NCI-H1092 treated with DMSO at 0.1 percent for 48 hours (cell line): Measurements from ENCODE around the gene EPHX1.

Experiments used
- DNase-seq: peaks from one replicate; lab custom pipeline; 2025; lab: John Stamatoyannopoulos, UW

EPHX1 gene

DNA sequence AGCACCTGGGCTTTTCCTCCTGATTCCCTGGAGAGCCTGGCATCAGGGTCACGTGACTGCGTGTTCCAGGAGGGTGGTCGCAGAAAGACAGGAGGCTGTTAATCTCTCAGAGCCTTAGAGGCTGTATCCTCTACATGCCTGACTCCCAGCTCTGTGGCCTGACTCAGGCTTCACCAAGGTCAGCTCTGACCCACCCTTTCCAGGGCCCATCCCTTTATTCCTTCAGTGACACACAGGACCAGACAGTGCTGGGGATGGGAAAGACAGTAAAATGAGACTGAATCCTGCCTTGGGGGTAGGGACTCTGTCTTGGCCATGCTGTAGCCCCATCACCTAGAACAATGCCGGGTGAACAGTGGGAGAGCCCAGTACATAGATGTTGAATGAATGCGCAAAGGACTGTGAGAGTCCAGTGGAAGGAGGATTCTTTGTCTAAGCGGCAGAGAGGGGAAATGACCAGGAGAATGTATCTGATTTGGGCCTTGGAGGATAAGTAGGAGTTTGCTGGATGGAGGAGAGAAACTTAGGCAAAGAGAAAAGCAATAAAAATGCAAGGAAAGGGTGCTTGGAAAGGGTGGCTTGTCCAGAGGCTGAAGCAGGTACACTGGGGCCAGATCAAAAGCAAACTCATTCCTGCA is 33.0 kb downstream of the EPHX1 start:
- DNase-seq, result no peak

DNA sequence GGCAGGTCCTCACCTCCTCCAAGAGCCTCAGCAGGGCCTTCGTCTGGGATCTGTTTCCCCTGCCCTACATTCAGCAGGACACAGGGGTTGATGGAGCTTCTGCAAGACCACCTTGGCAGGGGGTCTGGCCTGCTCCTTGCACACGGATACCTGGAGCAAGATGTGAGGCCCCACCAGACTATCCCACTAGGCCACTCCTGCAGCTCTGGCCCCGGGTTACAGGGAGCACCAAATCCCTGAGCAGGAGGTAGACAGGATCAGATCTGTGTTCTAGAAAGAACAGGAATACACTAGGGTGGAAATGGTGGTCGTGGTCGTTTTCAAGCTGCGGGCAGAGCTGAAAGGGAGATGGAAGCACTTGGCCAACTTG is 33.5 kb downstream of the EPHX1 start:
- no peak for DNase-seq

DNA sequence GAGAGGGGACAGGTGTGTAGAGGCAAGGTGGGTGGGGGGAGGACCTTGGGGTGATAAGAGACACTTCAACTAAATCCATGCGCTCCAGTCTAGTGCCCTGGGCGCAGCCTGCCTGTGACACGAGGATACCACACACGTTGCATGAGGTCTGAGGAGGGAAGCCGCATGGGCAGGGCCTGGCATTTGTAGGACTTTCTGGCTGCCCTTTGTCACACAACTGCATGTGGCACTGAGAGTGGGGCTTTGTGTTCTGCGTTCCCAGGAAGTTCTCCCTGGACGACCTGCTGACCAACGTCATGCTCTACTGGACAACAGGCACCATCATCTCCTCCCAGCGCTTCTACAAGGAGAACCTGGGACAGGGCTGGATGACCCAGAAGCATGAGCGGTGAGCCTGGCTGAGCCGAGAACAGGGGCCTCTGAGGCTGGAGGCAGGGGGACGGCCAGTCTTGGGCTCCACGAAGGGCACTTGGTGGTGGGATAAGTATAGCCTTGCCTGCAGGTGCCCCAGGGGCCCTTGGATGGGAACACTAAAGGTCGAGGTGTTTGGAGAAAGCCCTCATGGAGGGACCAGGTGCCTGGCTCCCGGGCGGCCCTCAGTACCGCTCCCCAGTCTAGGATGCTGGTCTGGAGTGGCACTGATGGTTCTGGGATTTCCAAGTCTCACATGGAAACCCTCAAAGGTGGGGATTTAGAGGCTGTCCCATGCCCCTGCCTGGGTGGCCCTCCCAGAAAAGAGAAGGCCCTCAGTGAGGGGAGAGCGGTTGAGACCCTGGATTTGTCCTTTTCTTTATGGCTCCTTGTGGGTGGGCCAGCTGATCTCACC is 34.5 kb downstream of the EPHX1 start:
- no peak for DNase-seq

DNA sequence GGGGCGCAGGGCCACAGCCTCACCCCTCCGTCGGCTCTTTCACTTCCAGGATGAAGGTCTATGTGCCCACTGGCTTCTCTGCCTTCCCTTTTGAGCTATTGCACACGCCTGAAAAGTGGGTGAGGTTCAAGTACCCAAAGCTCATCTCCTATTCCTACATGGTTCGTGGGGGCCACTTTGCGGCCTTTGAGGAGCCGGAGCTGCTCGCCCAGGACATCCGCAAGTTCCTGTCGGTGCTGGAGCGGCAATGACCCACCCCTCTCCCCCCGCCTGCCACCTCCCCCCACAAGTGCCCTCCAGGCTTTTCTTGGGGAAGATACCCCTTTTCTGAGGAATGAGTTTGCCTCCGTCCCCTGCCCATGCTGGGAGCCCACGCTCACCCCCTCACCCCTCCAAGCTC is 35.2 kb downstream of the EPHX1 start:
- no peak for DNase-seq

DNA sequence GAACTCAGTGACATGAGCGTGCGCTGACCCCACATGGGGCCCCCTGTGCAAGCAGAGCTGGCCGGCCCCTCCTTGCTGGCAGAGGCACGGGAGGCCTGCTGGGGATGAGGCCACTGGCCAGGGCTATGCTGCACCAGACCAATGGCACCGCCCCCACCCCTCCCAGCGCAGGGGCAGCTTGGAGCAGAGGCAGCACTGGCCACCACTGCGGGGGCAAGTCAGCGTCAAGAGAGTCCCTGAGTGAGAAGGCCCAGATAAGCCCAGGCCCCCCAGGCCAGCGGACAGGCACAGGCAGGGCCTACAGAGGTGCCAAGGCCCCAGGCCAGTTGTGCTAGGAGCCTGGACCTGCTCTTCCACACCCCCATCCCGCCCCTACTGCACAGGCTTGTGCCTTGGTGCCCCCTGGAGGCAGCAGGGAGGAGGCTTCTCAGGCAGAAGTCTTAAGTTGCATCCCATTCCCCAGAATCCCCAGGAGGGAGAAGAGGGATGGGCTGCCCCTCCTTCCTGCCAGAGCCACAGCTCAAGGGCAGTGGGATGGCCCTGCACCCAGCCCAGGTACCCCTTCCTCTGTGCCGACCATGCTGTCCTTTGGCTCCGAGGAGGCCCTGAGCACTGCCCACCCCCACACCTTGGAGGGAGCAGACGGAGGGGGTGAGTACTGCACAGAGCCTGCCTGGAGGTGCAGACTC is 35.8 kb downstream of the EPHX1 start:
- peak; percentile 45 for DNase-seq

DNA sequence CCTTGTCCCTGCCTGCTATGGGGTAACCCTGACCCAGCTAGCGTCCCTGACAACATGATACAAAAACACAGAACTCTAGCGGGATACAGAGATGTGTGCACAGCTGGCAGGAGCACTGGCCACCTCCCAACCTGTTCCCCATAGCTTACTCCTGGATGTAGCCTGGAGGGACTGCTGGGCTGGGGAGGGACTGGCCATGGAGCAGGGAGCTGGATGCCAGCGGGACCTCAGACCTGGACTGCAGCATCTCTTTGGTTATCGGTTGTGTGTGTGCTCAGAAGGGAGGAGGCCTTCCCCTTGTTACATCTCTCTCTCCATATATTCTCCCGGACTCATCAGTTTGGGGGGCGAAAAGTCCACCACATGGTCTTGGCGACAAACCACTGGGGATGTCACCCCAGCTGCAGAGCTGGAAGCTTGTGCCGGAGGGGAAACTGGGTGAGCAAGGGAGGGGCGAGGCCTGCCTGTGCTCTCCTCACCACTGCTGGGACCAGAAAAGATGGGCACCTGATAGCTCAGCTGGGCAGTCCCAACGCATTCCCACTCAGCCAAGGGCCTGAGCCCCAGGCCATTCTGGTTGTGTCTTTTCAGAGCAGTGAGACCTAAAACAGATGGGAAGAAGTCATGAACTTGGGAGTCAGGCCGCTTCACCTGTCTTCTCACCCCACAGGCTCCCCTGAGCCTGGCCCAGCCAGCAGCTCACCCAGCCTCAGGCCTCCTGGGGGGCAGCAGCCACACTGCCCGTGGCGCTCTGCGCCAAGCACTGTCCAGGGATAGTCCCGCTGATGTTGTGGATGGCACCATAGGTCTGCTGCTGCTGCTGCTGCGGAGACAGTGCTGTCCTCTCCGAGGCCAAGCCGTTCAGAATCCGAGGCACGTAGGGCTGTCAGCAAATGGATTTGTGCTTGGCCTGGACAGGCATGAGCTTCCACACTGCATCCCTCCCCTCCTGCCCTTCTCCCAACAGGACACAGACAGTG is 36.7 kb downstream of the EPHX1 start:
- DNase-seq, result no peak

DNA sequence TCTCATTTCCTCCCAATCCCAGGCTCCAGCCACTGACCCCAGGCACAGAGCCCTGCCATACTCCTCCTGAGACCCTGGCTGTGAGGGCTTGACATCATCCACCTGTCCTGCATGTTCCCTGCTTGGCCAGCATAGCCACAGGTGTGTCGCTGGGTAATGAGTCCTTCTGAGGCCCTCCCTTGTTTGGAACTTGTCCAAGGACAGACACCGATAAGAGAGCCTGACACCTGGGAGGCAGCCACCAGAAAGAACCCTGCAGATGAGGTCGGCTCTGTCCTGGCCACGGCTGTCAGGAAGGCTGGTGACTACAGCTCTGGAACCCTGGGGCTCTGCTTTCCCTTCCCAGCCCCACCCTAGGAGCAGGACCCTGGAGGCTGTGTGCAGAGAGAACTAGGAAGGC is 37.7 kb downstream of the EPHX1 start:
- peak; percentile 43 for DNase-seq

DNA sequence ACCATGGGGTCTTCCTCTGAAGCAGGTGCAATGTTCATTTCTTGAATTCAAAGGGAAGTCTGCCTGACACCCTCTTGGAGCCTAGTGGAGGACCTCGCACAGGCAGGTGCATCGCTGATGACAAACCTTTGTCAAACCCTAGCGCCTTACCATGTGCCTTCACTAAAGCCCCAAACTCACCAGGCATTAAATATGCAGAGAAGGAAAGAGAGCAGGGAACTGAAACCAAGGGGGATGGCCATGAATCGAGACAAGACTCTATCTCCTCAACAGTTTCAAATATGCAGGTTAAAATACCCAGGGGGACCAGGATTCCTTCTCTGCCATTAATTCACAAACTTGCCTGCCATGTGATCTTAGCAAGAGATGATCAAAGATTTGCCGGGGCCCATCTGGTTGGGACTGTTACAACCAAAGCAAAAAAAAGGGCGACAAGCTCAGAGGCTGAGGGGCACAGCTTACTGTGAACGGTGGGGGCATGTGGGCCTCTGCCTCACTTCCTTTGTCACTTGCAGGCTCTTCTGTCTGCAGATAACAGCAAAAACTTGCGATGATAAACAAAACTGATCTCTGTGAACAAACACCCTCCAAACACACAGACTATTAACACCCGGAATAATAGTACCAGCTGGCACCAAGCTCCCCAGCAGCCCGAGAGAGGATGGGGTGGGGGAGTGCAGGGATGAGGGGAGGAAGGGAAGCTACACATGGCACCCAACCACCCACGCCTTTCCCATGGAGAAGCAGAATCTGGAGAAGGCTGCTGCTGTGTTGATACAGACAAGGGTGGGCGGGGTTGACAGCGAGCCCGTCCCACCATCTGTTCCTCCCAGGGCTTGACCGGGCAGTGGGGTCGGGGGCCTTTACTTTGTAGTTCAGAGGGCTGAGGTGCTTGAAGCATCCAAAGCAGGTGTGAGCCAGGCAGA is 38.4 kb downstream of the EPHX1 start:
- no peak for DNase-seq

DNA sequence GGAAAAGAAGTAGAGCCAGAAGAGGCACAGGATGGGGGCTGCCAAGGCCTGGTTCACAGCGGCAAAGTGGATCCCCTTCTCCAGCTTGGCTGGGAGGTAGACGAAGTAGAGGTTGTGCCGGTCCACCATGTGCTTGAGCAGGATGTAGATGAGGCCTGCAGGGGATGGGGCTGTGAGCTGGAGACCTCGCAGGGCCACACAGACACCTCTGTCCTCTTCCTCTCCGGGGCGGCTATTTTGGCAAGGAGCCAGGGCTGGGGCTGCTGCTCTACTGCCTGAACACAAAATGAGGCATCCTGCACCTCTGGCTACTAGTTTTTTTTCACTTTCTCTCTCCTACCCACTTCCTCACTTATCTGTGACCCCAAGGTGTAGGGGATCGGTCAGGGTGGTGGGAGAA is 40.0 kb downstream of the EPHX1 start:
- DNase-seq, result no peak

DNA sequence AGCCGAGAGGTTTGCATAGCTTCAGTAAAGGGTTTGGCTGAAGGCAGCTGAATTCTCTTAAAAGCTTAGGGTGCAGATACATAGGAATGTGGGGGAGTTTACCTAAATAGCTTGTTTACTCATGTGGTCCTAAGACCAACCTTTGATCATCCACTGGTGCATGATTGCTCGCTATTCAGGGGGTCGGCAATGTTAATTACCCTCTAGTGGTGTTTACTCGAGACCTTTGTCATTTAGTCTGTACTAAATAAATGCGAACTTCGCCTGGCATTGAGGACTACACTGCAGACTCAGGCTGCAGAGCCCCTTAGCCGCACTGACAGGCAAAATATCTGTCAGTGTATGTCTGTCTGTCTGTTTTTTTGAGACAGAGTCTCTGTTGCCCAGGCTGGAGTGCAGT is 40.4 kb downstream of the EPHX1 start:
- DNase-seq, result no peak

DNA sequence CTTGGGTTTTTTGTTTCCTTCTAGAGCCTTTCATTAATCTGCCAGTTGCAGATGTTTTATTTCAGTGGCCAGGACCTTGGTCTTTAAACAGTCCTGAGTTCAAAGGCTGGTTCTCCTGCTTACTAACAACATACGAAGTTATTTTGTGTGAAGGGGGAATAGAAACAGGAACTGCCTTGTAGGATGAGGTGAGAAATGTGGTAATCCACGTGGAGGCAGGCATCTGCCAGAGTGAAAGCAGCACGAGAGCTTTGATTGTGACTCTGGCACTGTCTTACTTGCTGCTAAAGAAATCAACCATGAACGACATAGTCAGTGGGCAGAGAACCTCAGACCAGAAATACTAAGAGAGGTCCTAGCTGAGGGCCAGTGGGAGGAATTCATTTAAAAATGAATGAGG is 41.9 kb downstream of the EPHX1 start:
- DNase-seq, result no peak

DNA sequence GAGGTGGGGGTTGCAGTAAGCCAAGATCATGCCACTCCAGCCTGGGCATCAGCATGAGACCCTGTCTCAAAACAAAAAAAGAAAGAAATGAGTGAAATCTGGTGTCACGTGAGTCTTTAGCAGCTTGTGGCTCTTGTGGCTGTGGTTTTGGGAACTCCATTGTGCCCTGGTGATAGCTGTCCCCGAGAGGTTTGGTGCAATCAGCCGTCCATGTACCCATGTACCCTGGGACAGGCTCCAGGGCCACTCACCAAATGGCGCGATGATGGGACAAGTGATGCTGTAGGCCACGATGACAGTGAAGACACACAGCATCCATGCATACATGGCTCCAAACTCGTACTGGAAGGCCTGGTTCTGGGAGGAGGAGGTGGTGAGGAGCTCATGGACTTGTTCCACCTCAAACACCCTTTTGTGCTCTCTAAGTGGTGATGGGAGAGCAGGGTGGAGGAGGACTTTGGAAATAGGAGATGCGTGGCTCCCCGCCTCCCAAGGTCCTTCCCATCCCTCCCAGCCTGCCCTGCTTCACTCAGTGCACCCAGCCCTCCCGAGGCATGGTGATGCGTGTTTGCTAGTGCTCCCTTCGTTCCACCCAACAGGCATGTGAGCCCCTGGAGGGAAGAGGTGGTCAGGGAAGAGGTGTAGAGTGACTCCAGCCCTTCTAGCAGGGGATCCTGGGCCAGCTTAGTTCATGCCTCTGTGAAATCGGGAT is 42.6 kb downstream of the EPHX1 start:
- no peak for DNase-seq

DNA sequence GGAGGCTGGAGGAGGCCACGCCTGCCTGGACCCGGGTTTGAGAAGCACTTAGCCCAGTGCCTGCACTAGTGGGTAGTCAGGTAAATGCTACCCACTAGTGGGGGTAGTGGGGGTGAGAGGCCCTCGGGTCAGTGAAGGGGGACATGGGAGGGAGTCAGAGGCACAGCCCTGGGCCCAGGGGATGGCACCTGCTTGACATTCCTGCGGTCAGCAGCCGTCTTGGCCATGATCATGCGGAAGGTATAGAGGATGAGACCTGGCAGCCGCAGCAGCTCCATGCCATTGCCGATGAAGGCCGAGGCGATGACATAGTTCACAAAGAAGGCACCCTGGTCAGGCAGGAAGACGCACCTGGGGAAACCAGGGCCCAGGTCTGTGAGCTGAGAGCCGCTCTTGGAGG is 43.5 kb downstream of the EPHX1 start:
- DNase-seq, result no peak

DNA sequence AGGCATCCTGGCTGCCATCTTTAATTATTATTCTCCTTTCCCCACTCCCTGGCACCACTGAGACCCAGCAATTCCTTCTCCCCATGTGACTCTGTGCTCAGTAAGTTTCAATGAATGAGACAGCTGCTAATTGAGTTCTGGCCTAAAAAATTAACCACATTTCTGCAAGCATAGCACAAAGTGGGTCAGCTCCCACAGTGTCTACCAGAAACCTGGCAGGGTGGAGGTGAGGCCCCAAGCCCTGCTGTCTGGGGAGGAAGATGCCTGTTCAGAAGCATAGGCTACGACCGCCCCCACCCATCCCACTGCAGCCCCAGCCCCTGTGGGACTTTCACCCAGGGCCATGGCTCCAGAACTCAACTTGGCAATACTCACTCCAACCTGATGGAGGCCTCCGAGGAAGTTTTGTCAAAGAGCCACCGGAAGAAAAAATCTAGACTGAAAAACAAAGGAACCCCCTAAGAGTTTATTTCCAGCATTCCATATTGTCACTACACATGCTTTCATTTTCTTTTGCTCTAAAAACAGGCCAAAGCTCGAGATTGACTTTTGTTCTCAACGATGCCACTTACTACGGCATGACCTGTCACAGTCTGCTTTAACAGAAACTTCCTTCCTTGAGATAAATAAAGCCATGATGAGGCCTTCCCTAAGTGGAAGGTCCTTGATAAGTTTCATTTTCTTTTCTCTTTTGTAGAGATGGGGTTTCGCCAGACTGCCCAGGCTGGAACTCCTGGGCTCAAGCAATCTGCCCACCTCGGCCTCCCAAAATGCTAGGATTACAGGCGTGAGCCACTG is 45.8 kb downstream of the EPHX1 start:
- DNase-seq, result no peak

DNA sequence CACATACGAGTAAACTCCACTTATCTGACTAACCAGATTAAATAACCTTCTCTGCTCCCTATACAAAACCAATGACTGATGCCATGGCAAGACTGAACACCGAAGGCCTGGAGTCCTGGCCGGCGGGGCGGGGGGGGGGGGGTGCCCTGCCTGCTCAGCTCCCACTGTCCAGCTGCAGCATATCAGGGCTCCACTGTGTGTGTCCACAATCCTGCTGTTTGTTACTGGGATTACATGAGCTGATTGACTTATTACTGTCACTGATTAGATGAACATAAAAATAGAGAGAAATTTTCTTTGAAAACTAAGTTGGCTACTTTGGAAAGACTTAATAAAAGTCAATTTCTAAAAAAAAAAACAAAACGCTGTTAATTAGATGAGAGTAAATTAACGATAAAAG is 47.3 kb downstream of the EPHX1 start:
- no peak for DNase-seq

DNA sequence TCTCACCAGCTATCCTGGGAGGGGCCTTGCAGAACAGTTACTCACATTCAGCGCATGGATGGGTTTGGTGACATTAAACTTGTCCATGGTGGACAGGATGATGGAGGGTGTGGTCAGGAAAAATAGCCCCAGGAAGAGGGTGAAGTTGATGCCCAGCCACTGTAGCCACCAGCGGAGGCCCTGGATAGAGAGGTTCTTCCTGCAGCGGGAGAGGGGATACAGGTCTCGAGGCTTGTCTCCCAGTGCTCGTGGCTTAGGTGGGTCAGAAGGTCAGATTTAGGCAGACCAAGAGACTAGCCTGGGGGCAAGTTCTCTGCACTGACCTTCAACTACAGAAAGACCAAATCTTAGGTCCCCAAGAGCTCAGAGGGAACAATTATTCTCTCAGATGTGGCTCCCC is 49.2 kb downstream of the EPHX1 start:
- DNase-seq, result no peak

DNA sequence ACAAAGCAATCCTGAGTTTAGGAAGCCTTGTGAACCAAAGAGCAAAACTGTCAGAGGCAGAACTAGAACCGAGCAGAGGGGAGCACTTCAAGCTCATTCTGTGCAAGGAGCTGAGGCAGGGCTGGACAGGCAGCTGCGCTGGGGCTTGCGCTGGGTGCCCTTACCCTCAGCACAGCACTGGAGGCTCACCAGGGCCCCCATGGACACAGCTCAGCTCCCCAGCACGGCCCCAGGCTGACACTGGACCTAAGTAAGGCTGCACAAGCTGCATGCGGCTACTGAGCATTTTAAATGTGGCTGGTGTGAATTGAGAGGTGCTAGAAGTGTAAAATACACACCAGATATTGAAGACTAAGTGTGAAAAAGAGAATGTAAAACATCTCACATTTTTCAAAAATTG is 50.2 kb downstream of the EPHX1 start:
- DNase-seq, result no peak

DNA sequence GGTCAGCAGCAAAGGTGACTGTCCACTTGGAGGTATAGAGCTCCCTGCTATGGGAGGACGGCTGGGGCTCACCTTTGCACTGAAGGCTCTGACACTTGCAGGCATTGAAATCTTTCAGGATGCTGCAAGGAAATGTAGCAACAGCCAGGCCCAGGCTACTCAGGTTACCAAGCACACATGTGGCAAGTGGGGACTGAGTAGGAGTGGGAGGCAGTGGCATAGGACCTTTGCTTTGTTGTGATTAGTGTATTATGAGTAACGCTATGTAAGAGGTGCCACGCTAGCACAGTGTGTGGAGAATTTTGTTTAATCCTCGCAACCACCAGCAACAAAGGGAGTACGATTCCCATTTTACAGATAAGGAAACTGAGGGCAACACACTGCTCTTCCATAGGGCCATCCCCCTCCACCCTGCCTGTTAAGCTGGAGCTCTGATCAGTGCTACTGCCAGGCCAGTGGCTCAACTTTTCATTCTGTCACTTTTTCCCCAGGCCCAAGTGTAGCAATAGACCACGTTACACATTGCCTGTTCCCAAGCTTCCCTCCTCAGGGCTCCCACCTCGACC is 51.0 kb downstream of the EPHX1 start:
- DNase-seq, result no peak
